OCI-LY7 (cell line): ENCODE data around the gene MPV17L.

Experiments used
- CTCF ChIP-seq: fragments of 200-600 bp; sonication (generic); conservative IDR thresholded peaks from 2 replicates; pipeline ENCODE4 v1.5.1; 2014; ENCODE audit warnings: mild to moderate bottlenecking, antibody characterized with exemption, low read length, moderate library complexity, mixed read lengths
- EZH2phosphoT487 ChIP-seq: fragments of 200-600 bp; sonication (generic); IDR thresholded peaks from 2 replicates; pipeline ENCODE4 v1.6.1; 2018; ENCODE audit warnings: low read depth, borderline replicate concordance, mild to moderate bottlenecking, mixed run types, antibody characterized with exemption, low read length, moderate library complexity, mixed read lengths

DNA sequence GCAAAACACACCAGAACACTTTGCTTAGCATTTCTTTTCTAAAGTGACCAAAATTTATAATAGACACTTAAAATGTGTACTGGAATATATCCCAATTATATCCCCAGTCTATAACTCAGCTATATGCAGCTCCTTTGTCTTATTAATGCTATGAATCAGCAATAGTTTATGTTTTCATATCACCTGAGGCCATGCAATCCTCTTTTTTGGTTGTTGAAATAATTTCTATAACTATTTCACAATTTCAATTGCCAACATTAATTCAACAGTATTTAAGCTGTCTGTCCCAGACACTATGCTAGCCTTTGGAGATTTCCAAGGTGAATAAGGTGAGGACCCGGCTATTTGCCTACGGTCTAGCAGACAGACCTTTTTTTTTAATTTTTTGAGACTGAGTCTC, 21.6 kb downstream of the MPV17L start:
- TF ChIP-seq CTCF (no peak), EZH2phosphoT487 (no peak)
